Hematopoietic multipotent progenitor cell treated with erythropoietin and hydrocortisone succinate and interleukin-3 and kit ligand, for 4 days (in vitro differentiated cells): ENCODE measurements around the gene ITGA2.
"Not testable (repeated sequence)": the region's sequence is repeated elsewhere in the genome, so short reads cannot be mapped to it uniquely, and the experiment has no call there.

ENCODE experiments used
- DNase-seq: peaks from one replicate; pipeline ENCODE4 v3.0.0-alpha.2; 2015

ITGA2 gene

DNA sequence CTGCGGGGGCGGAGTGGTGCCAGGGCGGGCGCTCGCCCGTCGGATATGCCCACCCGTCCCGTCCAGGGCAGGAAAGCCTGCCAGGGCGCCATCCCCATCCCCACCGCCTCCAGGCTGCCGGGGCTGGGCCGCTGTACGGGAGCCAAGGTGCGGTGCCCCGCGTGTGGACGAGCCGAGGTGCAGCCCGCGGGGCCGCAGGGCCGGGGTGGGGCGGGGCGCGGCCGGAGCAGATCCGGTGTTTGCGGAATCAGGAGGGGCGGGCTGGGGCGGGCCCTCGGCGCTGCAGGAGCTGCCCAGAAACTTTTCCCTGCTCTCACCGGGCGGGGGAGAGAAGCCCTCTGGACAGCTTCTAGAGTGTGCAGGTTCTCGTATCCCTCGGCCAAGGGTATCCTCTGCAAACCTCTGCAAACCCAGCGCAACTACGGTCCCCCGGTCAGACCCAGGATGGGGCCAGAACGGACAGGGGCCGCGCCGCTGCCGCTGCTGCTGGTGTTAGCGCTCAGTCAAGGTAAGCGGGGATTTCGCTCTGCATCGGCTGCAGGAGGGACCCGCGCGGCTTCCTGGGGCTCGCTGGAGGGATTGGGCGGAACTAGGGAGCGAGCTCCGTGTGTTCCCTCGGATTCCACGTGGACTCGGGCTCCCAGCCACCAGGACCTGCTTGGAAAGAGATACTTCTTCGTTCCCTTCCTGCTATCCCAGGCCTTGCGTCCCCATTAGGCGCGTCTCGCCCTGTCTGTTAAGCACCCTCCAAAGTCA lies at the start of gene ITGA2:
TSS of gene ITGA2 (plus strand) at position 328 of the 756 bp plus-strand sequence. CDS start at position 445, 117 bp downstream.
- peak; percentile 56 for DNase-seq

DNA sequence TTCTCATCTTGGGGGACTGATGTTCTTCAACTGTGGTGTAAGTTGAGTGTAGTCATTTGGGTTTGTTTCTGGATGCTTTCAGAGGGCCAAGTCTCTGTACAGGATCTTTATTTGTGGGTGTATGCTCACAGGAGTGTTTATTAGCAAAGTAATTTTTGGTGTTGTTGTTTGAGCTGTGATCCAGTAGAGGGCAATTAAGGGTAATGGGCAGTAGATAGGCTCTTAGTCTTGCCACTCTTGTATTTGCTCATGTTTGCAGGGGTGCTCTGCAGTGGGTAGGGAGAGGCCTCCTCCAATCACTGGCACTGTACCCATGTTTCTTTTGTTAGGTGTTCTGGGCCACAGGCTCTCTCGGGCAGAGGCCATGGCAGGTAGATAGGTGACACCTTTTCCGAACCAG lies 45.9 kb upstream of the ITGA2 start:
- DNase-seq, result peak; percentile 53

DNA sequence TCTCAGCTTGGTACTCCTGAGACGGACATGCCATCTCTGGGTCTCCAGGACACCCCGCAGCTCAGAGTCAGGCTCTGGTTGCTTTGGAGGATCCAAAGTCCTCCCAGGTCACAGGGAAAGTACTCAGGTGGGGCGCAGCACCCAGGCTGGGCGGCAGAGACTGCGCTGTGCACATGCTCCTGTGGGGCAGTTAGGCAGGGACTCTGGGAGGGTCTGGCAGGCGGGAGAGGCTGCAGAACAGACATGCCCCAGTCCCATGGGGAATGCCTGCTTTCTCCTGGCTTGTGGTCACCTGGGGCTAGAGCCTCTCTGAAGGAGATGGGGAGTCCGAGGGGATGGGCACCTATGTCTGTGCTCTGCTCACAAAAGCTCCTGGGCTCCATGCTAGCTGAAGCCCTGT lies 45.3 kb upstream of the ITGA2 start:
- DNase-seq, result no peak

DNA sequence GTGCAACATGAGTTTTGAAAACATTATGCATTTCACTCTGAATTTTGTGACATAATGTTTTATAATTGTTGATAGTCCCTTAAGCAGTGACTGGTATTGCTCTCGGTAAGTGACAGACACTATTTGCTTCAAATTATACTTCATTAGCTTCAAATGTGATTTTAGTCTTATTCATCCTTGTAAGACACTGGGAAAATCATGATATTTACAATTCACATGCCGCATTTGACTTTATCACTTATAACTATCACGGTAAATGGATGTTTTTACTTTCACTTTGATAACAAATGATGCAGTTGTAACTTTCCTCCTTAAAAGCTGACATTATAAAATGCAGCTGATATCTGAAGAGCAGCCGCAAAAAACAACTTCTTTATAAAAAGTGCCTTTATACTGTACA lies 44.1 kb upstream of the ITGA2 start:
- peak; percentile 15 for DNase-seq

DNA sequence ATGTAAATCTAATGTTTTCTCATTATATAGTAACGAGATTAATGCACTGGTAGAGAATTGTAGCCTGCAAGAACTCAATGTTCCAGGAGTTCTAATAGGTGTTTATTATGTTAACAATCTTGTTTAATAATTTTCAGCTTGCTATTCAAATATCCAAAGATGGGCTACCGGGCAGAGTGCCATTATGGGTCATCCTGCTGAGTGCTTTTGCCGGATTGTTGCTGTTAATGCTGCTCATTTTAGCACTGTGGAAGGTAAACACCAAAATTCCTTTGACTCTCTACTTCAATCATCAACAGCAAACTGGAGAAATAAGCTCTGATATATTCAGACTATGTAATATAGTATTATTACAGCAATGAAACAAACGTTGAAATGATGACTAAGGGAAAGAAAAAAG lies 41.9 kb upstream of the ITGA2 start:
- DNase-seq, result no peak

DNA sequence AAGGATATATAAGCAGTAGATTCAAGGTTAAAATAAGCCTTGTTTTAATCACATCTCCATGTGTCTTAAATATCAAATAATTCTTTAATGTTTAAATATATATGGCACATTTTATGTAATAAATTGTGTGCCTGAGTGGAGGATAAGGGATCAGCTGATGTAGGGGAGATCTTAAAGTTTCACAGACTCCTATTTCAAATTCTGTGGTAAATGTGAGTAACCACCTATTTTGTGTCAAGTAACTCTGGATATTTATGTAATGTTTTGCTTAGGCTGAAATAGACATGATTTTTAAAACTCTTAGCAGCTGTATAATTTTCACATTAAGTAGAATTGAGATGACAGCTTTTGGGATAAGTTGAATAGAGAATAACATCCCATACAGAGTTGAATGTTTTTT lies 41.3 kb upstream of the ITGA2 start:
- DNase-seq, result no peak

DNA sequence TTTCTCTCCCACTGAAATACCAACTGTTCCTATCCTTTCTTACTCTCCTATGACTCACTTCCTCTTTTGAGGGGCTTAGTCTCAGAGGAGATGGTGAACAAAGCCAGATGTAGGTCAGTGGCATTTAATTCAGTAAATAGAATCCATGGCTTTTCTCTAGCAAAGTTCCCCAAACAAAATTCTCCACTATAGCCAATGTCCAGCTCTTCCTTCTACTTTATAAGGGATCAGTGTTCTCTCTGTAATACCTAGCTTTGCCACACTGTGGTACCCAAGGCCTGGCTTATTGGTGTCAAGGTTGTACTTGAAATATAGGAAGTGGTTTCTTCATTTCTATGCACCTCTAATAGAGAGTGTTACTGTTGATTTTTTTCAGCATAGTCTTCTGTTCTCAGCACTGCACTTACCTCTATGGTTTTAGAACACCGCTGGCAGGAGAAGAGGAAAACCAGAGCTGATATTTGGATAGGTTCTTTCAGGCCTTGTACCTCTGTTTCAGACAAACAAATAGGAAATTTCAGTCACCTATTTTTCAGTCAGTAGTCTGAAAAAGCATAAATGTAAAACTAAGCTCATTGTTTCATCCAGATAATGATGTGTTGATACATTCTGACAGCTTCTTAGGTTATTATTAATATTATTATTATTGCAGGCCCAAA lies 40.6 kb upstream of the ITGA2 start:
- peak; percentile 91 for DNase-seq

DNA sequence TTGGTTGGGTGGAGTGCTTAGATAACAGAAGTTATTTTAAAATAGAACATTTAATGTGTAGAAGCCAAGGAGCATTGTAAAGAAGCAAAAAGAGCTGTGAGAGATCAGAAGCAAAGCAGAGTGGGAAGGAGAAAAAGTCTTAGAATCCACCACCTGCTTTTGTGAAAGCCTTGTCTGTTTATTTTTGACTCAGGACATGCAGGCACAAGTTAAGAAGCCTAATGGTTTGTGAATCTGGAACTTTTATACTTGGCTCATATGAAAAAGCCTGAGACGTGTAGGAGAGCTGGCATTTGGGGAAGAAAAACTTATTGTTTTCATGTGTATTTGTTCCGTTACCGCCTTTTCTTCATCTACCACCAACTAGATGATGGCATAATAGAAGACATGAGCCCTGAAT lies 38.5 kb upstream of the ITGA2 start:
- peak; percentile 9 for DNase-seq

DNA sequence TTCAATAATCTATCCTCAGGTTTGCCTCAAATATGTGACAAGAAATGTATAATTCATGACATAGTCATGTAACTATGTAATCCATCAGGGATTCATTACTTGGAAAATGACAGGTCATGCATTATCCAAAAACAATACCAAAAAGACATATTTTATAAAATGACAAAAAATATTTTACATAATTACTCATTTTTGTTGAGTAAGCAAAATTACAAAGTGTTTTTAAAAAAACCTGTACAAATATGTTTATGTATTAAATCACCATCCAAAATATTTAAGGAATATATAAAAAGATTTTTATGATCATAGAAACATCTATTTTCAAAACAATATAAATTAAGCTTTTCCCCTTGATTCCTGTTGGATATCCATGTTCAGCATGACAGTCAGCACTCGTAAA lies 36.7 kb upstream of the ITGA2 start:
- no peak for DNase-seq

DNA sequence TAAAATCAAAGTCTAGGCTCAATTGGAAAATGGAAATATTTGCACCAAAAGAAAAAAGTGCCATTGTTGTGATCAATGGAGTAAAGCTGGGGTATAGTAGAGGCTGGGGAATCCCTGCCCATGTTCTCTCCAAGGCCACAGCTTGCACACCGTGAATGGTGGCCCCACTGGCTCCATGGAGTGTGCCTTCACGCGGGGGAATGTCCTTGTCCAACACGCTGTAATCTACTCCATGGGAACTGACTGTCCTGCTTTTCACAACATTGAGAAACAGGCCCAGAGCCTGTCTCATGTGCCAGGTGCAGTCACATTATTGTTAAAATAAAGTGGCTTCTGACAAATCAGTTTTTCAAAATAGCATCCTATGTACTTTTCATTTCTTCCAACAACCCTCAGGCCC lies 33.1 kb upstream of the ITGA2 start:
- no peak for DNase-seq

DNA sequence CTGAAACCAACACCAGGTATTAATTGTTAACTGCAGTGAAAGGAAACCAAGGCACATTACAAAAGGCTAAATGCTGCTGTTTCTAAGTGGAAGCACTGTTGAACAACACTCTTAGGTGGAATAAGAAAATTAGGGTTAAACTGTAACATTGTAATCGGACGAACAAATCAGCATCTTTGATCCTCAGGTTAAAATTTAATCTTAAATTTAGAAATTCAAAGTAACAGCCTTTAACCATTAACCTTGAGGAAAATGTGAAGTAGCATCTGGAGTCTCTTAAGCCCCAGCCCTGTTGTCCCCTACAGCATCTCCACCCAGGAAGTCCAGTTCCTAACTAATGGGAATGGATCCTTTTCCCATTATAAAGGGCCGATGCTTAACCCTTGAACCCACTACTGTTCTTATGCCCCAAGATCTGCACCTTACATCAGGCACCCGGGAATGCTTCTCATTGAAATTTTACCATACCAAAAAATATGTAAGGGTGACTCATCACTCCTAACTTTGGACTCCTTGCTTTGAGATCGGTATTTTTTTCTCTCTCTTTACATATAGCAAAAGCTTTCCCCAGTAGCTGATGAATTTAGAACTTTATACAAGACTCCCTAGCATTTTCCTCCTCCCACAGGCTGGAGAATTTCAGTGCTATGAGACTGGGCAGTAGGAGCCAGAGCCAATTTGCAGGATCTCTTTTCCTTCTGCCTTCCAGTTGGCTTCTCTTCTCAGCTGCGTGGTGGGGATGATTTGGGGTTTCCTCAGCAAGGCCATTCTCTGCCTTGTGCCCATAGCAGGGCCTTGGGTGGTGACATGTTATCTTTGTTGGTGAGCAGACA lies 32.0 kb upstream of the ITGA2 start:
- DNase-seq, result no peak

DNA sequence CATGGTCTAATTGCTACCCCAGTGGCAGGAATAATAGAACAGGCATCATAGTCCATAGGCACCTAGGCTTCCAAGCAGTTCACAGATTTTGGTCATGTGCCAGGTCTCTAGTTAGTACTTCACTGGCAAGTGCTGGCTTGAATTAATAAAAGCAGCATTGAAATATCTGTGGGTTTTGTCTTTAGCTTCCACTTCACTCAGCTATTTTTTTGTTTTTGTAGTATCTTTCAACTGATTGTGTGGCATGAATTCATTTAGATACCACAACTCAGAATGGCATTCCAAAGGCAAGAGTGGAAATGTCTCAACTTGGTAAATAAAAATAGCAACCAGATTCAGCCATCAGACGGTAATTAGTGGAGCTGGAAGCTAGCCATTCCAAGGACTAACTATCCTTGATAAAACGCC lies 27.9 kb upstream of the ITGA2 start:
- DNase-seq, result no peak

DNA sequence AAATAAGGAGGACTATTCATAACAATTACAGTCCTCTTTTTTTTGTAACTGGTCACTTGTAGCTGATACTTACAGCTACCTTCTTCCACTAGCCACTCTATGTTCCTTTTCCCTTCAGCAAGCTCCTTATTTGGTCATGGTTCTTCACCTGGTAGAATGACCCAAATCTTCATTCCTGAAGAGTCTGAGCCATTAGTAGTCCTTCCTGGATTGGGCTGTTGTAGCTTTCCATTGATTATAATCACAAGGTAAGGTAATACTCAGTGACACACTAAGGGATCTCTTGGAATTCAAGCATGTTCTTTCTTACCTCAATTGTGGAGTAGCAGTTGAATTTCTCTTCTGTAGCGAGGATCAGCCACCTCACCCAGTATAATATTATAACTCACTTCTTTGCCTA lies 25.5 kb upstream of the ITGA2 start:
- DNase-seq, result no peak

DNA sequence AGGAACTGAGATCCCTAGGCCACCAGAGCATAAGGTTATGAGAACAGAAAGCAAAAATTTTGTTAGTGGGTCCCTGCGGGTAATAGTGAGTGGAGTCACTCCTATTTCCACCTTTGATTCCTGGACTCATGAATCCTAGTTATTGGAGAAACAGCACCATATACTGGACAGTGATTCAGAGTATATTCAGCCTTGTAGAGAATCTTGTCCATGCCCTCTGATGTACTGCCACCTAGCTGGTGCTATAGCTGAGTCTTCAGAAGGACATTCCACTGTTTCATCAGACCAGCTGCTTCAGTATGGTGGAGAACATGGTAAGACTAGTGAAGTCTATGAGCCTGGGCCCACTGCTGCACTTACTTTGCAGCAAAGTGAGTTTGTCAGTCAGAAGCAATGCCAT lies 25.0 kb upstream of the ITGA2 start:
- DNase-seq, result no peak

DNA sequence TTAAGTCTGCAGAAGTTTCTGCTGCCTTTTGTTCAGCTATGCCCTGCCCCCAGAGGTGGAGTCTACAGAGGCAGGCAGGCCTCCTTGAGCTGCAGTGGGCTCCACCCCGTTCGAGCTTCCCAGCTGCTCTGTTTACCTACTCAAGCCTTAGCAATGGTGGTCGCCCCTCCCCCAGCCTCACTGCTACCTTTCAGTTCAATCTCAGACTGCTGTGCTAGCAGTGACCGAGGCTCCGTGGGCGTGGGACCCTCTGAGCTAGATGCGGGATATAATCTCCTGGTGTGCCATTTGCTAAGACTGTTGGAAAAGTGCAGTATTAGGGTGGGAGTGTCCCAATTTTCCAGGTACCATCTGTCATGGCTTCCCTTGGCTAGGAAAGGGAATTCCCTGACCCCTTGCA lies 13.0 kb upstream of the ITGA2 start:
- DNase-seq, result not testable (repeated sequence)

DNA sequence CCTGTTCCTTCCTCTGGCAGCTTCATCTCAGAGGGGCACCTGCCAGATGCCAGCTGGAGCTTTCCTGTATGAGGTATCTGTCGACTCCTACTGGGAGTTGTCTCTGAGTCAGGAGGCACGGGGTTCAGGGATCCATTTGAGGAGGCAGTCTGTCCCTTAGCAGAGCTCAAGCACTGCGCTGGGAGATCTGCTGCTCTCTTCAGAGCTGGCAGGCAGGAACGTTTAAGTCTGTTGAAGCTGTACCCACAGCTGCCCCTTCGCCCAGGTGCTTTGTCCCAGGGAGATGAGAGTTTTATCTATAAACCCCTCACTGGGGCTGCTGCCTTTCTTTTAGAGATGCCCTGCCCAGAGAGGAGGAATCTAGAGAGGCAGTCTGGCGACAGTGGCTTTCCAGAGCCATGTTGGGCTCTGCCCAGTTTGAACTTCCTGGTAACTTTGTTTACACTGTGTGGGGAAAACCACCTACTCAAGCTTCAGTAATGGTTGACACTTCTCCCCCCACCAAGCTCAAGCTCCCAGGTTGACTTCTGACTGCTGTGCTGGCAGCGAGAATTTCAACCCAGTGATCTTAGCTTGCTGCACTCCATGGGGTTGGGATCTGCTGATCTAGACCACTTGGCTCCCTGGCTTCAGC lies 11.8 kb upstream of the ITGA2 start:
- DNase-seq, result no peak

DNA sequence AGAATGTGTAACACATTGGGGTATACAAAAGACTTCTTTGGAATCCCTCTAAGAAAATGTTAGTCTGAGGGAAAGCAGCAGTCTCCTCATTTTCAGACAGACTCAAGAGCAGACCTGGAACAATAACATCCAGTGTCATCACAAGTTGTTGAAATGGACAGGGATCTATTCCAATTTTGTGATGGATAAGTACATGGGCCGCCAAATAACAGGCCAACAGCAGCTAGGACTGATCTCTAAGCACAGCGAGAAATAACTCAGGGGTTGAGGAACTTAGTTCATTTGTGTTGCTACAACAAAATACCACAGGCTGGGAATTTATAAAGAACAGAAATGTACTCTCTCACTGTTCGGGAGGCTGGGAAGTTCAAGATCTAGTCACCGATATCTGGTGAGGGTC lies 7.6 kb upstream of the ITGA2 start:
- DNase-seq, result no peak

DNA sequence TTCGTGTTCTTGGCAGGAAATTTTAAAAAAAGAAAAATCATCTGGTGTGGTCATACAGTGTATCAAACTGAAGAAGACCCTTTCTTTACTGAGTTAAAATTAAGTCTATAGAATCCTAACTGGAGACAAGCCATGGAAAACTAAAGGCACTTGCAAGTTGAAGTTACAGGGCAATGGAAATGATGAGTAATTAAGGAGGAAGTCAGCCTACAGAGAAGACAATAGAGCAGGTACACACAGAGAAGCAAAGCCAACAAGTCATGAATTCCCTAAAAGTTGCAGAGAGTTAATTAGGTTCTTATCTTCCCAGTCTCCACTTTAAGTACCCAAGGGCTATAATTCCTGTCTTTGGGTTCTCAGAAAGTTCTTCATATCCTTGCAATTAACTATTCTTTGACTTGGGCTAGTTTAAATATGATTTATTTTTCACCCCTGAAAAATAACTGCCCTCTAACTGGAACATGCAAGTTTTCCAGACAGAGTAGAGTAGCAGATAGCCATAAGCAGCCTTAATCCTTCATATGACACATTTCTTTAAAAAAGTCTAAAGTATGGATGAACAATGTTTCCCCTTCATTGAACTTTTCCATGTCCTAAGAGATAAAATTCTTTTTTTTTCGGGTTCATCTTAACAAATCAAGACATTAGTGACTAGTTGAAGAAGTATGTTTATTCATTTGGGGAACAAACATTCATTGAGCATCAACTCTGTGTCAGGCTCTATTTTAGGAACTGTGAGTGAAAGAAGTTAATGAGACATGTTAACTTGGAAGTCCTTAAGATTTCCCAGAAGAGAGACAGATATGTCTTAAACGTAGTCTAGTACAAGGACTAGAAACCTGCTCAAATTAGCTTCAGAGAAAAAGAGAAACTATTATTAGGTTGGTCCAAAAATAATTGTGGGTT lies 5.2 kb upstream of the ITGA2 start:
- no peak for DNase-seq

DNA sequence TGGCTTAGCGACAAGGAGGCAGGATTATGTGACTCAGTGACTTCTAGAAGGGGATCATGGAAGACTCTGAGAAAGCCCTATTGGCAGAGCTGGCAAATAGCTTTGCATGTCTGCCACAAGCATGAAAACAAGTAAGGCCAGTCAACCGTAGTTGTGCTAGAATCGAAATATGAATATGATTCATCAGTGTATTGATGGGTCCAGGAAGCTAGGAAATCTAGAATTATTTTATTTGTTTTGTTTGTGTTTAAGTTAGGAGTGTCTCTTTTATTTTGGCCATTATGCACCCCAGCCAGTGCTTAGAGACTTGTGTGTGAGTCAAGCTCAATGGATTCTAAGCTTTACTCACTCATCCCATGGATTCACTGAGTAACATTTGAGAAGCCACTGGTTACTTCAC lies 3.8 kb upstream of the ITGA2 start:
- DNase-seq, result no peak

DNA sequence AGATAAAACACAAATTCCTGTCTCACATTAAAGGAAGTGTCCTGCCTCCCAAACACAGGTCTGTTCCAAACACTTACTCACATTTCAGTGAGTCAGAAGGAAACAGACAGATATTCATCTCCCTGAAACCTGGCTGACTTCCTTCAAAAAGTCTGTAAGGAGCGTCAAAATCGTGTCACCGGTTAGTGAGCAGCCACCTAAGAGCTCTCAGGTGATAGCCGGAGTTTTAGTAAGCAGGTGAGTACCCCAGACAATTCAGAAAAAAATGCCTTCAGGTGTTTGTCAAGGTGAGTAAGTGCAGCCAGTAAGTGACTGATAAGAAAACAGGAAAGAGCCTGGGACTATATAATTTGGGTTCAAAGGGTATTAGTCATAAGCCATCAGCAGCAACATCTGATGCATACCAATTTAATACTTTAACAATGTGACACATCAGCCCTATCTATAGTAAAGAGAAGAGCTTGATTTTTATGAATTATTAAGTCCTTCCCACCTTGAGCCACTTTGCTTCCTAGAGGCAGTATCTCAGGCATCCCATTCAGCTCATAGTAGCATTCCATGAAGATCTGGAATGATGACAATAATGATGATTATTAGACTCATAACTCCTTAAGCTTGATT lies 1.3 kb upstream of the ITGA2 start:
- DNase-seq, result no peak

DNA sequence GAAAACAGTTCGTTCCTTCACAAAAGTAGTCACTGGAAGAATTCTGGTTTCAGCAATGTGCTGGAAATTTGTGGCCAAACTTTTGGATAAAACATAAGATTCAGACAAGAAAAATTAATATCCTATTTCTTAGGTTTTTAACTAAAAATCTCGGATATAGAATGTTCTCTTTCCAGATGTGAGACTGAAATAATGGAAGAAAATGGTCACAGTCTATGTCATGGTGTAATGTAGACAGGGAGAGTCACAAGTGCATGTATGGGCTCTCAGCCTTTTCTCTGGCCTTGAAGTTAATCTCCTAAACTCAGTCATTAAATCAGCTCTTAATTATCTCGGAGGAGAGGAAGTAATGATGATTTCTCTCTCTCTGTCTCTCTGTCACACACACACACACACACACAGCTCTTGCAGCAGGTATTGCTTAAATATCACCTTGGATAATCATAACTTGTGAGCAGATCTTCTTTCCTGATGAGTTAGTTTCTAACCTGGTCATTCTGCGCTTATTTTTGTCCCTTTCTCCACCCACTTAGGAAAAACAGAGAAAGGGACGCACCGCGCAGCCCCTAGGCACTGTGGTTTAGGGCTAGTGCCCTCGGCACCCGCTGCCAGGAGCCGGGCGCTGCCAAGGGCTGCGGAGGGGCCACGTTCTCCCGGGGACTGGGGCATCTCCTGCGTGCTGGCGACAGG lies 672 bp upstream of the ITGA2 start:
- DNase-seq, result peak; percentile 19
